HG02973 (cell line): ENCODE data around the gene SLFNL1.

Experiments used
- ATAC-seq: cut with Tn5 transposase; IDR thresholded peaks from one replicate; pipeline ENCODE4 v1.9.1; 2021; ENCODE audit warnings: moderate library complexity; ENCODE audit not compliant: unreplicated experiment

Gene SLFNL1

DNA sequence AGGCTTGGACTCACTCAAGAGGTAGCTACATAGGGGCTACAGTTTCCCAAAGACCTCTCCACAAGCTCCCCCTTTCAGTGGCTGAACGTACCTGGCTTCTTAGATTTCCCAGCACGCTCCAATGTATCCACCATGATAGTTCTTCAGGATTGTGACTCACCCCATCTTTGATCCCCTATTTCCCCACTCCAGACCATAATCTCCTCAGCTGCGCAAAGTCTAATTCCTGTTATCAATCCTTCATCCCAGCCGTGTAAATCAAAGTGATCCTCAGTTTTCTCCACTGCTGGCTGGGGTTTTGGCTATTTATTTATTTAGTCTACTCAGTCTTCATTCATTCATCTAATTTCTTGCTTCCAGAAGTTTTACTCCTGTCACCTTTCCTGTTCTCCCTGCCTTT, 55.1 kb downstream of the SLFNL1 start:
- no peak for ATAC-seq
